Heart right ventricle (tissue), 16 donors: ENCODE measurements around the gene LDB2. TPM values are rescaled to one million over a fixed set of nuclear protein-coding genes. Genes with fewer than 3 reads are reported as not detected.

Experiments
- ATAC-seq, 8 donors: fragments of 200-7000 bp; cut with Tn5 transposase; one replicate each; pipeline ENCODE4 v1.9.1; 2020; ENCODE audit warnings: mild to moderate bottlenecking in 8 of 8, moderate library complexity in 8 of 8, moderate number of reproducible peaks in 1 of 8
- DNase-seq, 2 donors: peaks; one replicate each; pipeline ENCODE4 v3.0.0-alpha.2; 2020
- H3K27ac ChIP-seq, 10 donors: fragments of 200-600 bp; sonication (generic) in 2 of 10; one replicate each; pipeline versions ENCODE4 v1.5.0 to v1.8.0; 2020 to 2022; ENCODE audit warnings: mild to moderate bottlenecking in 3 of 10
- H3K27me3 ChIP-seq, 7 donors: fragments of 200-600 bp; one replicate each; pipeline ENCODE4 v1.8.0; 2021 to 2022; ENCODE audit warnings: mild to moderate bottlenecking in 2 of 7
- H3K36me3 ChIP-seq, 9 donors: fragments of 200-600 bp; sonication (generic) in 1 of 9; one replicate each; pipeline versions ENCODE4 v1.5.0 to v1.8.0; 2020 to 2022; ENCODE audit warnings: mild to moderate bottlenecking in 2 of 9
- H3K4me1 ChIP-seq, 9 donors: fragments of 200-600 bp; sonication (generic) in 1 of 9; one replicate each; pipeline versions ENCODE4 v1.5.0 to v1.8.0; 2020 to 2022; ENCODE audit warnings: mild to moderate bottlenecking in 4 of 9
- H3K4me3 ChIP-seq, 10 donors: fragments of 200-600 bp; sonication (generic) in 2 of 10; one replicate each; pipeline versions ENCODE4 v1.5.0 to v1.8.0; 2020 to 2022; ENCODE audit warnings: mild to moderate bottlenecking in 7 of 10, moderate library complexity in 2 of 10
- H3K9me3 ChIP-seq, 11 donors: fragments of 200-600 bp in 10 of 11; sonication (generic) in 2 of 11; one replicate each; pipeline versions ENCODE4 v1.5.0 to v1.8.0; 2013 to 2022; ENCODE audit warnings: mild to moderate bottlenecking in 2 of 11, control low read depth in 1 of 11, moderate library complexity in 1 of 11
- CTCF ChIP-seq, 9 donors: fragments of 200-600 bp; sonication (generic) in 2 of 9; IDR thresholded peaks; one replicate each; pipeline versions ENCODE4 v1.5.0 to v1.8.0; 2021 to 2022; ENCODE audit warnings: antibody characterized with exemption in 9 of 9, mild to moderate bottlenecking in 5 of 9, moderate library complexity in 1 of 9
- WGBS, 2 donors: extraction: QIAGEN DNeasy Blood & Tissue Kit; methylation state at CpG; one replicate each; pipeline ENCODE4 v1.1.7; 2013; ENCODE audit warnings: inconsistent platforms in 1 of 2; 5-methylcytosine and 5-hydroxymethylcytosine counted together
- intact Hi-C, 10 donors: fragments of 100-400 bp; cut with DNase I; formaldehyde crosslinking; loops; one replicate each; pipeline versions ENCODE4 v1.11.1 to v1.14.2; 2022
- long read RNA-seq, 3 donors: library from polyadenylated mRNA; unstranded; transcript quantifications; one replicate each; pipeline ENCODE4 v2.0.0, GENCODE V29; 2020 to 2021
- polyA plus RNA-seq, 2 donors: library from polyadenylated mRNA; stranded (reverse); fragments of 200-250 nt; gene quantifications; one replicate each; pipeline ENCODE4 v1.2.3, GENCODE V29; 2013
- total RNA-seq, 10 donors: library from RNA; stranded (reverse); fragmentation: NEBNext Ultra II Directional in 3 of 10; extraction: Animal tissue kit (Norgen Biotek cat#: 25700) in 3 of 10; gene quantifications; one replicate each; pipeline versions ENCODE4 v1.2.1 to v1.2.4, GENCODE V29; 2021 to 2023
- donor health status: Arrhythmogenic right ventricular cardiomyopathy.
- donor health status: ischemic (EF 13 %, LVEDD 7.1; RV severe dilation, severe dysfunction).
- donor health status: healthy with polysubstance abuse.
- donor health status: DM: no; HTN: yes; CAD: no.
- donor health status: DM: no; HTN: no; CAD: no.
- donor health status: ischemic (EF 25% LVEDD 6.9; RV normal size, moderate dysfunction).
- donor health status: ischemic (EF 25% LVEDD 5.7; RV mildly dilated, moderate dysfunction).
- donor health status: healthy.
- donor health status: DM: yes; HTN: yes; CAD: no.
- donor health status: Ischemic cardiomyopathy.
- donor health status: ischemic (EF 35%, LVEDD 5.7; RV mildly dilated, moderate dysfunction).
- donor health status: nonischemic (EF 11% LVEDD 7.7; RV severe dilation, severe dysfunction).
- donor health status: DM: yes; HTN: yes; CAD: no.
- donor health status: PGD.
- donor health status: ischemic (EF 29% LVEDD 5.4; RV normal size, mild dysfunction).
- donor health status: nonischemic (EF 23%, LVEDD 6.1; RV moderate dilation, normal function).

LDB2 gene
- total RNA-seq: 10 to 100 TPM; 14.5 to 43.3 (median 23.5) TPM
- polyA plus RNA-seq: 10 to 100 TPM; 21.3 to 30.4 TPM
- long read RNA-seq, donor 1, transcript LDB2-202 (9 exons, 2,476 nt): major isoform, 6 of 35 reads
- long read RNA-seq, donor 1, partial matches to known transcripts: 4 of 35 reads
- long read RNA-seq, donor 1, other reads (novel, unspliced or antisense): 20 of 35 reads
- long read RNA-seq, donor 2, transcript LDB2-201 (8 exons, 2,548 nt): major isoform, 8 of 14 reads
- long read RNA-seq, donor 2, partial matches to known transcripts: 1 of 14 reads
- long read RNA-seq, donor 2, other reads (novel, unspliced or antisense): 5 of 14 reads
- long read RNA-seq, donor 3, transcript LDB2-201 (8 exons, 2,548 nt): major isoform, 8 of 32 reads
- long read RNA-seq, donor 3, partial matches to known transcripts: 3 of 32 reads
- long read RNA-seq, donor 3, other reads (novel, unspliced or antisense): 17 of 32 reads

DNA sequence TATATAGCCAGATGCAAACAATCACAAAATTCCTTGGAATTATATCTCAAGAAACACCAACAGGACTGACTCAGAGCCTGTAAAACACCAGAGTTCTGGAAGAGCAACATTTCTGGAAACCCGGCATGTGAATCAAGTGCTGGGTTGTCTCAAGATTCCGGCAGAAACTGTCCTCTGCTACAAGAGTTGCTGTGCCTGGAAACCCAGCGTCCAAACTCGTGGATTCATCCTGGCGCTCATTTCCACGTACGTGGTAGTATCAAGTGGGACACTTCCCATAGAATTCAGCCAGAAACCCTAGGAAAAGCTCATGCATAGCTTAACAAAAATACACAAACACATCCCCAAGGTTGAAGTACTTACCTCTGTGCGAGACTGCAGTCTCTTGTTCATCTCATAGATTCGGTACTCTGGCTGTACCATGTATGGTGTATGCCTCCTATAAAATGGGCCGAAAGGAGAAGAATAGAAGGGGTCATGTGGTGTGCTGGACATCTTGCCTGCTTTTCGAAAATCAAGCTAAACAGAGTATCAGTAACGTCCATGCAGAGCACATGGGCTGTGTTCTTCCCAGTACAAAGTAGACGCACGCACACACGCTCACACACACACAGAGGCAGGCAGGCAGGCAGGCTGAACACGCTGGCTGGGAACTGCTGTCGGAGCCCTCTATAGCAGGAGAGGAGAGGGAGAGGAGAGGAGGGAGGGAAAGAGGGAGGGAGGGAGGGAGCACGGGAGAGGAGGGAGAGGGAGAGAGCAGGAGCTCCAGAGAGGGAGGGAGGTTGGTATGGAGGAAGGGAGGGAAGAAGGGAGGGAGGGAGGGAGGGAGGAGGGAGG is at the start of gene LDB2:
Gene LDB2, minus strand, starts transcription at position 655 of the 837 bp plus-strand sequence.
- WGBS, 2 donors: 2 to 3% methylated on average over 17 to 18 of the region's 18 CpGs
- Histone ChIP-seq H3K9me3 (no peaks in the 10 kb centered on the region), H3K4me3 (peak within 1 kb of the TSS; percentile 37 to 69 (median 60)), H3K27ac (peak within 1 kb of the TSS; percentile 53 to 86 (median 80)), H3K27me3 (no peaks in the 10 kb centered on the region), H3K4me1 (peaks cover 0 to 24% (median 9%) of the 10 kb centered on the region in 9 donors), H3K36me3 (no peaks in the 10 kb centered on the region)
- ATAC-seq: peak; percentile 83 to 94 (median 90)
- peak; percentile 65 to 83 for DNase-seq
- intact Hi-C loops: loop anchor here in 4 of 10 donors (1.0 to 10.0 kb wide), 5 partner anchors 41 to 106 kb away; no protein-coding TSS in a partner anchor
- no peak for TF ChIP-seq CTCF (IDR thresholded peaks at IDR 0.05)

GRCh38 chr4:16942491-16942890 is 44.0 kb upstream of the LDB2 start:
- H3K4me3 ChIP-seq: no peak overlapping the region
- no peak overlapping the region for H3K27ac ChIP-seq
- ATAC-seq: no peak
- peaks cover 0 to 2% (median 0%) of the 10 kb centered on the region in 11 donors for H3K9me3 ChIP-seq
- H3K36me3 ChIP-seq: no peaks in the 10 kb centered on the region
- no peaks in the 10 kb centered on the region for H3K4me1 ChIP-seq
- TF ChIP-seq CTCF (IDR thresholded peaks at IDR 0.05): no peak
- H3K27me3 ChIP-seq: no peaks in the 10 kb centered on the region
- intact Hi-C loops: no loop called here
- 95 to 99% methylated on average over 12 to 13 of the region's 14 CpGs for WGBS, 2 donors
- no peak for DNase-seq

DNA sequence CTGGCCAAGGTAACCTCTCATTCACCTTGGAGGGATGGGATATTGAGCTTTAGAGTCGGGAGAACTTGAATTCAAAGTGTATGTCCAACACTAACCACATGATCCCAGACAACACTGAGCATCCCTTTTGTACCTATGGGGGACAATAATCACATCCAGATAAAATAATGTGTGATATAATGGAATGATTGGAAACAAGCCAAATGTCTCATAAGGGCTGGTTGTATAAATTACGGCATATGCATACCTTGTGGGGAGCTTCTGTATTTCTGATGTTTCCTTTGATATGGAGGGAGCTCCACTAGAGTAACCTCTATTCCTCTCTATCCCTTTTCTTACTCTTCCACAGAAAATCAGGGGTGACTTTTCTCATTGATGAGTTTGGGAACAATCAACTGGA is 40.7 kb upstream of the LDB2 start:
- H3K4me1 ChIP-seq: no peaks in the 10 kb centered on the region
- DNase-seq (no peak), ATAC-seq (no peak)
- no peak overlapping the region for H3K4me3 ChIP-seq
- H3K9me3 ChIP-seq: no peaks in the 10 kb centered on the region
- WGBS, 2 donors: 95% methylated on average over 2 of the region's 2 CpGs
- no peak for TF ChIP-seq CTCF (IDR thresholded peaks at IDR 0.05)
- no peaks in the 10 kb centered on the region for H3K36me3 ChIP-seq
- no peaks in the 10 kb centered on the region for H3K27me3 ChIP-seq
- intact Hi-C loops: no loop called here
- H3K27ac ChIP-seq: no peak overlapping the region

GRCh38 chr4:16938512-16939040 is 40.1 kb upstream of the LDB2 start:
- no peaks in the 10 kb centered on the region for H3K36me3 ChIP-seq
- intact Hi-C loops: no loop called here
- H3K4me1 ChIP-seq: no peaks in the 10 kb centered on the region
- H3K27me3 ChIP-seq: no peaks in the 10 kb centered on the region
- ATAC-seq: no peak
- peaks cover 0 to 2% (median 0%) of the 10 kb centered on the region in 11 donors for H3K9me3 ChIP-seq
- H3K27ac ChIP-seq: no peak overlapping the region
- 54 to 64% methylated on average over 6 of the region's 6 CpGs for WGBS, 2 donors
- no peak for TF ChIP-seq CTCF (IDR thresholded peaks at IDR 0.05)
- H3K4me3 ChIP-seq: no peak overlapping the region
- DNase-seq: no peak
